Muscle layer of colon (tissue), 2 donors: ENCODE data around the gene ART4.

Source experiments
- H3K27ac ChIP-seq: one replicate; pipeline ENCODE4 v1.7.0; 2013; ENCODE audit warnings: low read depth, mild to moderate bottlenecking, low read length, moderate library complexity
- H3K27me3 ChIP-seq, 2 donors: one replicate each; pipeline ENCODE4 v1.7.0; 2013; ENCODE audit warnings: low read length in 2 of 2, mild to moderate bottlenecking in 2 of 2; ENCODE audit not compliant: insufficient read depth in 2 of 2, control insufficient read depth in 1 of 2
- H3K36me3 ChIP-seq: one replicate; pipeline ENCODE4 v1.7.0; 2013; ENCODE audit warnings: mild to moderate bottlenecking, low read length; ENCODE audit not compliant: insufficient read depth
- H3K4me1 ChIP-seq: one replicate; pipeline ENCODE4 v1.7.0; 2013; ENCODE audit warnings: mild to moderate bottlenecking, low read length; ENCODE audit not compliant: insufficient read depth
- H3K4me3 ChIP-seq, 2 donors: one replicate each; pipeline ENCODE4 v1.7.0; 2013; ENCODE audit warnings: low read length in 2 of 2, low read depth in 1 of 2, mild to moderate bottlenecking in 1 of 2, moderate library complexity in 1 of 2
- H3K9ac ChIP-seq: one replicate; pipeline ENCODE4 v1.7.0; 2013; ENCODE audit warnings: low read length
- H3K9me3 ChIP-seq: one replicate; pipeline ENCODE4 v1.7.0; 2013; ENCODE audit warnings: mild to moderate bottlenecking, low read length
- donor health status: abdominal sarcoma.
- donor health status: Adenocarcinoma of cecum.

Gene ART4

GRCh38 chr12:14876833-14877232, 33.5 kb upstream of the ART4 start:
- Histone ChIP-seq H3K9me3 (no peaks in the 10 kb centered on the region), H3K4me3 (no peak overlapping the region)

DNA sequence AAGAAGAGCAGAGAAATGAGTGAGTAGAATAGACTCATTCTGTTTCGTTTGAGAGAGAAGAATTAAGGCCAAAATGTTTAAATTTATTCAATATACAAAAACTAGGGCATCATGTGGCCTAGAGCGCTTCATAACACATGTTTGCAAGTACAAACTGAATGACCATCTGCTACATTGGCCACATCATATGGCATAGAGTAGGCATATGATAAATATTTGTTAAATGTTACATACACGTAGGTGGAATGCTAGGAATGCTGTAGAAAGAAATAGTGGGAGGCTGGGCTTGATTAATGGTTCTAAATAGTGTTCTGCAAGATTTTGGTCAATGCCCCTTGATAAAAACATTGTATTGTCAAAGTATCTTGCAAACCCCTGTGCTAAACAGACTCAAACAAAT, 31.6 kb upstream of the ART4 start:
- H3K27ac ChIP-seq: no peak overlapping the region
- H3K9me3 ChIP-seq: no peaks in the 10 kb centered on the region
- H3K36me3 ChIP-seq: no peaks in the 10 kb centered on the region
- H3K27me3 ChIP-seq: no peaks in the 10 kb centered on the region
- H3K4me1 ChIP-seq: peaks cover 16% of the 10 kb centered on the region
- no peak overlapping the region for H3K4me3 ChIP-seq
- H3K9ac ChIP-seq: no peak overlapping the region

More at GRCh38 chr12:14876833-14877232, 33.5 kb upstream of the ART4 start:
- Histone ChIP-seq H3K27me3 (no peaks in the 10 kb centered on the region), H3K9ac (no peak overlapping the region), H3K27ac (no peak overlapping the region), H3K4me1 (peaks cover 8% of the 10 kb centered on the region), H3K36me3 (peaks cover 4% of the 10 kb centered on the region)

DNA sequence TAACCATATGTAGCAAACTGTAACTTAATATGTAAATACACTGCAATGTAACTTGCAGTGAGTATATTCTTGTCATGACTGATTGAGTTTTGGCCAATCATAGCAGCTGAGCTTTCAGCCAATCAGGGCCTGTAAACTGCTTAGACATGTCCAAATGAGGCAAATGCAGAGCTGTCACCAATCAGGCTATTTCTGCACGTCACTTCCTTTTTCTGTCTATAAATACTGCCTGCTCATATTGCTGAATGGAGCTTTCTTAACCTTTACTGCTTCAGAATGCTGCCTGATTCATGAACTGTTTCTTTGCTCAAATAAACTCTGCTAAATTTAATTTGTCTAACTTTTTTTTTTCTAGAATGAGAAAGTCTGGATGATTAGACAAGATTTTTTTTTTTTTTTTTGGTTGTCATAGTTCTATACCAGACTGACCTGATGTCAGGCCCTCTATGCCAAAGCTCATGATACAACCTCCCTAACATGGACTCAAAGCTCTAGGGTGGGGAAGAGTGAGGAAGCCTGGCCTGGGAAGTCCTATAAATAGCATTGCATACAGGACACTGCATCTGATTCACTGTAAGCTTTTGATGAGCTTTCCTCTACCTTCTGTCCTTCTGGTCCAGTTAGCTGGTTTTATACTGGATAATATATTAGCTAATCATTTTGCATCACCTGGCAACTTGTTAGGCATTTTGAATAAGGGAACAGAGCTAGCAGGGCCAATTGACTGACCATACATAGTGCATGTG, 30.3 kb upstream of the ART4 start:
- Histone ChIP-seq H3K9me3 (no peaks in the 10 kb centered on the region), H3K27me3 (no peaks in the 10 kb centered on the region), H3K27ac (no peak overlapping the region), H3K4me3 (no peak overlapping the region), H3K9ac (no peak overlapping the region), H3K4me1 (peaks cover 16% of the 10 kb centered on the region), H3K36me3 (no peaks in the 10 kb centered on the region)

GRCh38 chr12:14871886-14872285, 28.6 kb upstream of the ART4 start:
- Histone ChIP-seq H3K4me3 (no peak overlapping the region), H3K27ac (no peak overlapping the region), H3K9me3 (no peaks in the 10 kb centered on the region), H3K36me3 (no peaks in the 10 kb centered on the region), H3K4me1 (peaks cover 16% of the 10 kb centered on the region), H3K27me3 (no peaks in the 10 kb centered on the region), H3K9ac (no peak overlapping the region)

DNA sequence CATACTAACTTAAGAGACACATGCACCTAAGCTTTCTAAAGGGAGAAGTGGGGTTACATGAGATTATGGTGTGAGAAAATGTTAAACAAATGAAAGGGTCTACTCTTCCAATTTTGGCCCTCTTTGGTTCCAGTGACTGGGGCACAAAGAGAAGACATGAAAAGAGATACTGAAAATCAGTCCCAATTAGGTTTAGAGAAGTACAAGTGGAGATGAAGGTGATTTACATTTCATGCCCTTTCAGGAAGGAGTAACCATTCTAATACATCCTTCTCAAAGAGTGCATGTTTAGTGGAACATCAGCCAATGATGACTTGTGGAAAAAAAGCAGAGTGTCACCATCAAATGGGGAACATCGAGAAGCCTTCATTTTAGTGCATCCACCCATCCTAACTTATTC, 27.9 kb upstream of the ART4 start:
- Histone ChIP-seq H3K9me3 (no peaks in the 10 kb centered on the region), H3K36me3 (no peaks in the 10 kb centered on the region), H3K27me3 (no peaks in the 10 kb centered on the region), H3K4me1 (peaks cover 16% of the 10 kb centered on the region), H3K9ac (no peak overlapping the region), H3K27ac (no peak overlapping the region), H3K4me3 (no peak overlapping the region)

GRCh38 chr12:14868916-14869506, 25.7 kb upstream of the ART4 start:
- Histone ChIP-seq H3K4me3 (no peak overlapping the region), H3K9ac (no peak overlapping the region), H3K27me3 (no peaks in the 10 kb centered on the region), H3K27ac (no peak overlapping the region), H3K4me1 (peaks cover 16% of the 10 kb centered on the region), H3K36me3 (no peaks in the 10 kb centered on the region), H3K9me3 (no peaks in the 10 kb centered on the region)

- Histone ChIP-seq H3K27ac (no peak overlapping the region), H3K36me3 (no peaks in the 10 kb centered on the region)
Measured at GRCh38 chr12:14860490-14860889, 17.2 kb upstream of the ART4 start.

GRCh38 chr12:14858513-14858912, 15.2 kb upstream of the ART4 start:
- Histone ChIP-seq H3K9ac (no peak overlapping the region), H3K36me3 (no peaks in the 10 kb centered on the region), H3K27ac (no peak overlapping the region), H3K4me1 (no peaks in the 10 kb centered on the region), H3K4me3 (no peak overlapping the region), H3K27me3 (no peaks in the 10 kb centered on the region), H3K9me3 (no peaks in the 10 kb centered on the region)

More at GRCh38 chr12:14860490-14860889, 17.2 kb upstream of the ART4 start:
- Histone ChIP-seq H3K9me3 (no peaks in the 10 kb centered on the region), H3K9ac (no peak overlapping the region), H3K4me3 (no peak overlapping the region), H3K27me3 (no peaks in the 10 kb centered on the region), H3K4me1 (no peaks in the 10 kb centered on the region)

DNA sequence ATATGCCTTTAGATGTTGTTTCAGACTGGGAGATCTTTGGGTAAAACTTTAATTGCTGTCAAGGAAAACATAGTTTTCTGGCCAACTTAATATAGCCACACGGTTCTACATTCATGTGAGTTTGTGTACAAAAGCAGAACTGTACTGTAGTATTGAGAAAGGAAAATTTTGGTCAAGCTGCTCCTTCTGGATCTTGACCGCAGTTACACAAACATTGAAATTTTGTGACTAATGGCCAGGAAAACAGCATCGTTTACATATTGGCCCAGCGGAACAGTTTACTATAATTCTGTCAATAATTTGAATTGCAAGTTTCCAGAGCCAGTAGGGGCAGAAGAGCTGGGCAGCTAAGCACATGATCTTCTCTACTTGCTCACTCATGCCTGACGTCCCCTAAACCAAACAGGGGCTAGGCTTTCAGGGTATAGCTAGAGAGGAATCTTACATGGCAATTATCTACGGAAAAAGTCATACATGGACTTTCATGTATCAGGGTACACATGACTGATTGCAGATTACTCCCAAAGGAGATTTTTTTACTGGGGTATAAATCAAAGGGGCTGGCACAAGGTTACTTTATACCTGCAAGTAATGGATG, 11.4 kb upstream of the ART4 start:
- H3K27ac ChIP-seq: no peak overlapping the region
- H3K36me3 ChIP-seq: no peaks in the 10 kb centered on the region
- H3K4me1 ChIP-seq: no peaks in the 10 kb centered on the region
- H3K4me3 ChIP-seq: no peak overlapping the region
- H3K27me3 ChIP-seq: no peaks in the 10 kb centered on the region
- H3K9ac ChIP-seq: no peak overlapping the region
- no peaks in the 10 kb centered on the region for H3K9me3 ChIP-seq

DNA sequence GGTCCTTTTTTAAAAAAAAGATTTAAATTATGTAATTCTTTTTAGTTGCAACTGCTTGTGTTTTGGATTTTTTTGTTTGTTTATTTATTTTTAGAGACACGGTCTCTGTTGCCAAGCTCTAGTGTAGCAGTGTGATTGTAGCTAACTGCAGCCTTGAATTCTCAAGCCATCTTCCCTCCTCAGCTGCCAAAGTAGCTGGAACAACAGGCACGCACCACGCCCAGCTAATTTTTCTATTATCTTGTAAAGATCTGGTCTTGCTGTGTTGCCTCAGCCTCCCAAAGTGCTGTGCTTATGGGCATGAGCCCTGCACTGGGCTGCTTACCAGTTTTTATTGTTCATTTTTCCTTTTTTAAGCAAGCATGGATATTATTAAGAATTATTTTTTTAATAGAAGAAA, 10.6 kb upstream of the ART4 start:
- Histone ChIP-seq H3K4me3 (no peak overlapping the region), H3K27me3 (no peaks in the 10 kb centered on the region), H3K4me1 (no peaks in the 10 kb centered on the region), H3K9ac (no peak overlapping the region), H3K36me3 (no peaks in the 10 kb centered on the region), H3K27ac (no peak overlapping the region), H3K9me3 (no peaks in the 10 kb centered on the region)

- H3K4me1 ChIP-seq: no peaks in the 10 kb centered on the region
- no peak overlapping the region for H3K4me3 ChIP-seq
- H3K9ac ChIP-seq: no peak overlapping the region
- H3K27me3 ChIP-seq: no peaks in the 10 kb centered on the region
- H3K27ac ChIP-seq: no peak overlapping the region
- H3K9me3 ChIP-seq: no peaks in the 10 kb centered on the region
- no peaks in the 10 kb centered on the region for H3K36me3 ChIP-seq
Measured at GRCh38 chr12:14852880-14853279, 9.6 kb upstream of the ART4 start.
